GM12865 (cell line): ENCODE data around the gene RIN3.

Experiments
- DNase-seq: peaks from one replicate; pipeline ENCODE4 v3.0.0; 2010; ENCODE audit warnings: low read depth
- H3K4me3 ChIP-seq: 2 replicates; pipeline ENCODE4 v1.5.1; 2011; ENCODE audit warnings: mild to moderate bottlenecking, low read depth, low read length, control low read depth
- TF ChIP-seq, protein P1 (sequence below): IDR thresholded peaks from 2 replicates; pipeline ENCODE4 v1.5.1; 2011; ENCODE audit warnings: low read length, control low read depth, low read depth, inconsistent platforms; ENCODE audit not compliant: insufficient read depth; ENCODE audit errors: missing control alignments

The RIN3 gene

DNA sequence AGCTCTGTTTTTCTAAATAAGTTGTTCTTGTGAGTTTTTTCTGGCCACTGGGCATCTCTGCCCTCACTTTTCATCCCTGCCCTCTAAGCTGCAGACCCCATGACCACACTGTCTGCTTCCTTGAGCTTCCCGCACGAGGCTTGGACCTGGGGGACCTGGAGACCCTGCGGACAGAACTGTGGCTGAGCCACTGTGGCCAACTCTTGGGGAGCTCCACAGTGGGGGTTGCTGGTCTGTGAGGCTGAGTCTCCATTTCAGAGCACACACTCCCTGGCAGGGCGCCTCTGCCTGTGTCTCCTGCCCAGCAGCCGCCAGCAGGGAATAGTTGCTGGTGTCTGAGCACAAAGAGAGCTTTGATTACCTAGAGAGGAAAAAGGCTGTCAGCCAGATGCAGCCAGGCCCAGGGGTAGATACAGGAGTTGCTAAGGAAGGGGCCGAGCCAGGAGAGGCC is 13.1 kb upstream of the RIN3 start:
- TF ChIP-seq, protein P1, sequence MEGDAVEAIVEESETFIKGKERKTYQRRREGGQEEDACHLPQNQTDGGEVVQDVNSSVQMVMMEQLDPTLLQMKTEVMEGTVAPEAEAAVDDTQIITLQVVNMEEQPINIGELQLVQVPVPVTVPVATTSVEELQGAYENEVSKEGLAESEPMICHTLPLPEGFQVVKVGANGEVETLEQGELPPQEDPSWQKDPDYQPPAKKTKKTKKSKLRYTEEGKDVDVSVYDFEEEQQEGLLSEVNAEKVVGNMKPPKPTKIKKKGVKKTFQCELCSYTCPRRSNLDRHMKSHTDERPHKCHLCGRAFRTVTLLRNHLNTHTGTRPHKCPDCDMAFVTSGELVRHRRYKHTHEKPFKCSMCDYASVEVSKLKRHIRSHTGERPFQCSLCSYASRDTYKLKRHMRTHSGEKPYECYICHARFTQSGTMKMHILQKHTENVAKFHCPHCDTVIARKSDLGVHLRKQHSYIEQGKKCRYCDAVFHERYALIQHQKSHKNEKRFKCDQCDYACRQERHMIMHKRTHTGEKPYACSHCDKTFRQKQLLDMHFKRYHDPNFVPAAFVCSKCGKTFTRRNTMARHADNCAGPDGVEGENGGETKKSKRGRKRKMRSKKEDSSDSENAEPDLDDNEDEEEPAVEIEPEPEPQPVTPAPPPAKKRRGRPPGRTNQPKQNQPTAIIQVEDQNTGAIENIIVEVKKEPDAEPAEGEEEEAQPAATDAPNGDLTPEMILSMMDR = no peak
- DNase-seq = no peak
- H3K4me3 ChIP-seq = no peak overlapping the region

DNA sequence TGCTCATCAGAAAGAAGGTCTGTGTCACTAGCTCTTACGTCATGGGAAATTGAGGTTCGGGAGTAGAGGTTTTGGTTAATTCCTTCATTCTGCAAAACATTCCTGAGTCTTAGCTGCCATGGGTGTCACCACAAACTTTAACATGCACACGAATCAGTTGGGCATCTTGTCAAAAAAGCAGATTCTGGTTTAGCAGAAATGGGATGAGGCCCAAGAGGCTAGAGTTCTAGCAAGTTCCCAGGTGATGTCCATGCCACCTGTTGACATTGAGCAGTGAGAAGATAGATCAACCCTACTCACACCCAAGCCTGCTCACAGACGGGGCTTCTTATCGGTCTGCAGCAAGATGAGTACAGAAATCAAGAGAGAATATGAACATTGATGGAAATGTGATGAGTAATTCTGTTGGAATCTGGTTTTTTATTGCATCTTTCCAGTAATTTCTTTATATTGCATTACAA is 11.7 kb upstream of the RIN3 start:
- H3K4me3 ChIP-seq = no peak overlapping the region
- TF ChIP-seq, protein P1 = no peak
- no peak for DNase-seq

DNA sequence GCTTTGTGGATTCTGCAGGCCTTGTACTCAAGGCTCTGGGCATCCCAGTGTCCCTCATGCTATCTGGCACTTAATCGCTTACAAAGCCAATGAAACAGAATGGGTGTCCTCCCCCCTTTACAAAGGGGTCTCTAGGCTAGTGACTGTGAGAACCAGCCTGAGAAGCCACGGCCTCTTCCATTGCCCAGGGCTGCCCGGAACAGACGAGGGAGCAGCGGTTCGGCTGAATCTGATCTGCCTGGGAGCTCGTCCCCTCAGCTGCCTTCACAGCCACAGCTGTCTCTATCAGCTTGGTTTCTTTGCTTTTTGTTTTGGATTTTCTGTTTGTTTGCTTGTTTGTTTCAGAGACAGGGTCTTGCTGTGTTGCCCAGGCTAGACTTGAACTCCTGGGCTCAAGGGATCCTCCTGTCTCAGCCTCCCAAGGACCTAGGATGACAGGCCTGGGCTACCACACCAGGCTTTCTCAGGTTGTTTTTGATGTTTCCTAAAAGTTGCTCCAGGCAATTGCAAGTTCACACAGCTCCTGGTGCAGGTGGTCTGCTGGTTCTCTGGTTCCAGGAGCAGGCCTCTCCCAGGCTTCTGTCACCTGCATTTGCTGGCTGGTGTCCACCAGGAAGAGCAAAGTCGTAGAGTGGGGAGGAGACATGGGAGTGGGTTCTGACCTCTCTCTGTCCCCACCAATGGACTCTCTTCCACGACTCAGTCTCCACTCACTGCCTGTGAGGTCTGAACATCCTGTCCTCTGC is 10.9 kb upstream of the RIN3 start:
- TF ChIP-seq, protein P1 = no peak
- no peak overlapping the region for H3K4me3 ChIP-seq

DNA sequence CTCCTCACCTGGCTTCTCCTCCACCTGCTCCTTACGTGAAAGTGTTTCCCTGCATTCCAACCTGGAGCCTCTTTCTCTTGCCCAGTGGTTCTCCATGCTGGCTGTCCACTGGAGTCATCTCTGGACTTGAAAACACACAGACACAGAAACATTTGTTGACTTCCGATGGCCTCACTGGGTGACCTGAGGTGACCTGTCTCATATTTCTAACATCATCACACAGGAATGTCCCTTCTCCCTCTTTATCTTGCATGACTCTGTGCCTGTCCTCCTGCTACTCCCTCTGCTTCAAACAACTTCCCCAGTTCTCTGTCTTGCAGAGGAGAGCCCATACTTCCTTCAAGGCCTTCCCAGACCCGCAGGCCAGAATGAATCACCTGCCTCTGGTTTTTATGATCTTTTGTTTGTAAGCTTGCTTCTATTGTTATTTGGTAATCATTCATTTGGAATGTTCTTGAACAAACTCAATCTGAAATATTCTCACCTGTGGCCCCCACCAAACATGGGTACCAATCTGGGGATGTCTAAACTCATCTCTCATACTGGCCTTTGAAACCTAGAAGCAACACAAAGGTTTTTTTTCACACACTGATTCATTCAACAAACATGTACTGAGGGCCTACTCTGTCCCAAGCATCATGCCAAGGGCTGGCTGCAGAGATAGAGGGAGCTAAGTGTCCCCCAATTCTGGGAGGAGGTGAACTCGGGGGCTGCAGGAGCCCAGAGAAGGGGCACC is 9.7 kb upstream of the RIN3 start:
- H3K4me3 ChIP-seq = no peak overlapping the region
- DNase-seq = no peak
- TF ChIP-seq, protein P1 = no peak

More for the DNA sequence above, 10.9 kb upstream of the RIN3 start:
- DNase-seq = no peak

DNA sequence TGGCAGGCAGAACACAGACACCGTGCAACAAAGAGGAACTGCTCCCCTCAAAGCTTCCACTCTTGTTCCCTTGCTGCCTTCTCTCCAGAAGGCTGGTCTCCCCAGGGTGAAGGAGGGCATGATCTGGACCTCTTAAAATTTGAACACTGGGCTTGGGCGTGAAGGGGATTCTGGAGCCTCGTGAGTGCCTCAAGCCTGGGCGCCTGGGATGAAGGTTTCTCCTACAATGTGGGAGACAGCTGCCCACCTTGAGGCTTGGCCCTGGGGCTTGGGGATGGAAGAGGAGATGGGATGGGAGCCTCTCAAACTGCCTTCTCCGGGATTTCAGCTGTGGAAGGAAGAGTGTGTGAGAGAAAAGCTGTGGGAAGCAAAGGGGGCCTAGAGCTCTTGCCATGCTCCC is 7.8 kb upstream of the RIN3 start:
- TF ChIP-seq, protein P1 = no peak
- no peak for DNase-seq
- H3K4me3 ChIP-seq = no peak overlapping the region

DNA sequence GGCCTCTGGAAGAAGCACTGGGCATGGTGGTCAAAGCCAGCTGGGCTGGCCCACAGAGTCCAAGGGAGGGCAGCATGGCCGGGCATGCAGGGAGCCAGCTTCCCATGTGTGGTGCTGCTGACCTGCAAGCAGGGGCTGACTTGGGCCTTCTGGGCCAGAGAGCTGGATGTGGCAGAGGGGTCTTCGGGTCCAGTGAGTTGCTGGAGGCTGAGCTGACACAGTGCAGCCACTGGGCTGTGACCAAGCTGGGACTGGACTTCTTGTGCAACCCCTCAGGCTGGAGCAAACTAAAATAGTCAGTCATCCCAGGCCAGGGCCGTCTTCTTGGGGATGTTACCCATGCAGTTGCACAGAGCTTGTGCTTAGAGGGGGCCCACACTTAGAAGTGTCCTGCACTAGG is 7.3 kb upstream of the RIN3 start:
- no peak for DNase-seq
- TF ChIP-seq, protein P1 = no peak

More for the DNA sequence above, 7.3 kb upstream of the RIN3 start:
- H3K4me3 ChIP-seq = no peak overlapping the region
